PC-3 (cell line): ENCODE data around the gene HIRA. TPM values are rescaled to one million over a fixed set of nuclear protein-coding genes. Genes with fewer than 3 reads are reported as not detected.

ENCODE experiments used
- ATAC-seq: fragments of 200-7000 bp; cut with Tn5 transposase; 2 replicates; pipeline ENCODE4 v1.9.1; 2020; ENCODE audit warnings: mild to moderate bottlenecking, moderate library complexity
- BruUV-seq: library from RNA; stranded (reverse); fragments of 400-500 nt; replicated peaks from 2 replicates; lab custom pipeline; 2021; lab: Mats Ljungman, UMichigan
- CTCF ChIA-PET: fragments of 300-600 bp; sonication (Branson Sonifier 250); formaldehyde crosslinking; loops from one replicate; lab custom pipeline; 2022; ENCODE audit warnings: antibody characterized with exemption; lab: Charles Lee
- POLR2A ChIA-PET: fragments of 300-600 bp; sonication (Branson Sonifier 250); formaldehyde crosslinking; loops from one replicate; lab custom pipeline; 2022; ENCODE audit warnings: antibody characterized with exemption; ENCODE audit not compliant: unreplicated experiment; lab: Charles Lee
- DNase-seq: peaks from one replicate; pipeline ENCODE4 v3.0.0-alpha.2; 2015
- H2AFZ ChIP-seq: fragments of 300-600 bp; sonication (generic); 2 replicates; pipeline ENCODE4 v1.6.0; 2016; ENCODE audit warnings: antibody characterized with exemption, low read length
- H3F3A ChIP-seq: fragments of 300-600 bp; sonication (generic); one replicate; pipeline ENCODE4 v1.6.0; 2017; ENCODE audit warnings: antibody characterized with exemption, low read length, control low read depth, mild to moderate bottlenecking; ENCODE audit not compliant: unreplicated experiment
- H3K27ac ChIP-seq: fragments of 300-600 bp; sonication (generic); 2 replicates; pipeline ENCODE4 v1.5.1; 2016; ENCODE audit warnings: mild to moderate bottlenecking, low read length
- H3K27me3 ChIP-seq: fragments of 300-600 bp; sonication (generic); 2 replicates; pipeline ENCODE4 v1.6.1; 2016; ENCODE audit warnings: low read length, mixed read lengths
- H3K36me3 ChIP-seq: fragments of 300-600 bp; sonication (generic); 2 replicates; pipeline ENCODE4 v1.6.1; 2016; ENCODE audit warnings: low read depth, mixed run types, low read length, mixed read lengths
- H3K4me1 ChIP-seq: fragments of 300-600 bp; sonication (generic); 2 replicates; pipeline ENCODE4 v1.5.1; 2016; ENCODE audit warnings: low read length; ENCODE audit not compliant: insufficient read depth
- H3K4me2 ChIP-seq: fragments of 300-600 bp; sonication (generic); 2 replicates; pipeline ENCODE4 v1.6.0; 2016; ENCODE audit warnings: low read length
- H3K4me3 ChIP-seq: fragments of 300-600 bp; sonication (generic); 2 replicates; pipeline ENCODE4 v1.5.1; 2016; ENCODE audit warnings: mild to moderate bottlenecking, low read length, mixed read lengths
- H3K79me2 ChIP-seq: fragments of 300-600 bp; sonication (generic); 2 replicates; pipeline ENCODE4 v1.6.1; 2017; ENCODE audit warnings: low read length, mixed read lengths
- H3K9ac ChIP-seq: fragments of 300-600 bp; sonication (generic); 2 replicates; pipeline ENCODE4 v1.6.0; 2016; ENCODE audit warnings: mild to moderate bottlenecking, low read length
- H3K9me2 ChIP-seq: fragments of 300-600 bp; sonication (generic); replicated peaks from 2 replicates; pipeline ENCODE4 v1.6.1; 2016; ENCODE audit warnings: mixed run types, low read length, mixed read lengths
- H3K9me3 ChIP-seq: fragments of 300-600 bp; sonication (generic); 2 replicates; pipeline ENCODE4 v1.6.1; 2016; ENCODE audit warnings: low read length, mixed read lengths
- H4K20me1 ChIP-seq: fragments of 300-600 bp; sonication (generic); 2 replicates; pipeline ENCODE4 v1.6.1; 2016; ENCODE audit warnings: low read length, mixed read lengths
- CTCF ChIP-seq: fragments of 300-600 bp; sonication (generic); conservative IDR thresholded peaks from 2 replicates; pipeline ENCODE4 v1.5.1; 2017; ENCODE audit warnings: antibody characterized with exemption, low read depth, mild to moderate bottlenecking, low read length
- EZH2 ChIP-seq: fragments of 300-600 bp; sonication (generic); IDR thresholded peaks from one replicate; pipeline ENCODE4 v1.6.1; 2017; ENCODE audit warnings: antibody characterized with exemption, mild to moderate bottlenecking, low read length; ENCODE audit not compliant: unreplicated experiment
- EZH2phosphoT487 ChIP-seq: fragments of 300-600 bp; sonication (generic); IDR thresholded peaks from 2 replicates; pipeline ENCODE4 v1.6.1; 2018; ENCODE audit warnings: mild to moderate bottlenecking, antibody characterized with exemption, low read length, borderline replicate concordance
- intact Hi-C: fragments of 100-400 bp; cut with micrococcal nuclease; formaldehyde crosslinking; loops from 2 replicates; pipeline ENCODE4 v1.9.0; 2023
- total RNA-seq: library from RNA; depleted of rRNA; stranded (reverse); fragments of >200 nt; gene quantifications from 2 replicates; pipeline ENCODE4 v1.2.3, GENCODE V29; 2014

The HIRA gene
- total RNA-seq, 1 experiment from 2014 or later: 12.4 TPM

- intact Hi-C loops: no loop called here
- no peak overlapping the region for H2AFZ ChIP-seq
- no peaks in the 10 kb centered on the region for H3K4me1 ChIP-seq
- H3K4me3 ChIP-seq: no peak overlapping the region
- H3F3A ChIP-seq: no peaks in the 10 kb centered on the region
- no peak for TF ChIP-seq EZH2phosphoT487
- TF ChIP-seq CTCF: no peak
- TF ChIP-seq EZH2: no peak
- H4K20me1 ChIP-seq: no peaks in the 10 kb centered on the region
- no peaks in the 10 kb centered on the region for H3K9me2 ChIP-seq
- ATAC-seq (no peak), DNase-seq (no peak)
- peaks cover 34% of the 10 kb centered on the region; the same call in 1 of the 2 replicates for H3K36me3 ChIP-seq
- no peaks in the 10 kb centered on the region for H3K79me2 ChIP-seq
- H3K9ac ChIP-seq: no peak overlapping the region
- H3K27ac ChIP-seq: no peak overlapping the region
- H3K27me3 ChIP-seq: no peaks in the 10 kb centered on the region
- H3K4me2 ChIP-seq: no peak overlapping the region
- POLR2A ChIA-PET: no interaction called here
- CTCF ChIA-PET: no interaction called here
- no TSS peak for BruUV-seq
- H3K9me3 ChIP-seq: no peaks in the 10 kb centered on the region
Measured at GRCh38 chr22:19382240-19382639, 49.3 kb downstream of the HIRA start.

DNA sequence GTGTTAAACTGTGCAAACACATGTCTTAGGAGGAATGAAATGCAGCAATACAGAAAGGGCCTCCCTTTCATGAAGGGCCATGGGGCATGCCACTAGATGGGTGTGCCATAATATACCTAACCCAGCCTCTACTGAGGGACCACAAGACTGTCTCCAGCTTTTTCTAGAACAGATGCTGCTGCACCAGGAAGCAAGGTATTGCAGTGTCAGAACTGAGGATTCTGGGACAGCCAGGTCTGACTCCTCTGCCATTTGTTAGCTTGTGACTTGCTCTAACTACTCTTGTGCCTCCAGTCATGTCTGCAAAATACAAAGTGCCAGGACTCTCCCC, 53.2 kb downstream of the HIRA start:
- TF ChIP-seq CTCF (no peak), EZH2 (no peak), EZH2phosphoT487 (no peak)
- intact Hi-C loops: no loop called here
- DNase-seq: no peak
- Histone ChIP-seq H3K36me3 (peaks cover 26% of the 10 kb centered on the region; the same call in 1 of the 2 replicates), H3F3A (no peaks in the 10 kb centered on the region), H3K4me3 (no peak overlapping the region), H3K4me2 (no peak overlapping the region), H3K27ac (no peak overlapping the region), H3K4me1 (no peaks in the 10 kb centered on the region), H3K79me2 (no peaks in the 10 kb centered on the region), H3K9ac (no peak overlapping the region), H3K9me2 (no peaks in the 10 kb centered on the region), H2AFZ (no peak overlapping the region), H4K20me1 (no peaks in the 10 kb centered on the region), H3K9me3 (no peaks in the 10 kb centered on the region), H3K27me3 (no peaks in the 10 kb centered on the region)
- CTCF ChIA-PET: no interaction called here
- POLR2A ChIA-PET: no interaction called here
- ATAC-seq: no peak
- BruUV-seq: no TSS peak

DNA sequence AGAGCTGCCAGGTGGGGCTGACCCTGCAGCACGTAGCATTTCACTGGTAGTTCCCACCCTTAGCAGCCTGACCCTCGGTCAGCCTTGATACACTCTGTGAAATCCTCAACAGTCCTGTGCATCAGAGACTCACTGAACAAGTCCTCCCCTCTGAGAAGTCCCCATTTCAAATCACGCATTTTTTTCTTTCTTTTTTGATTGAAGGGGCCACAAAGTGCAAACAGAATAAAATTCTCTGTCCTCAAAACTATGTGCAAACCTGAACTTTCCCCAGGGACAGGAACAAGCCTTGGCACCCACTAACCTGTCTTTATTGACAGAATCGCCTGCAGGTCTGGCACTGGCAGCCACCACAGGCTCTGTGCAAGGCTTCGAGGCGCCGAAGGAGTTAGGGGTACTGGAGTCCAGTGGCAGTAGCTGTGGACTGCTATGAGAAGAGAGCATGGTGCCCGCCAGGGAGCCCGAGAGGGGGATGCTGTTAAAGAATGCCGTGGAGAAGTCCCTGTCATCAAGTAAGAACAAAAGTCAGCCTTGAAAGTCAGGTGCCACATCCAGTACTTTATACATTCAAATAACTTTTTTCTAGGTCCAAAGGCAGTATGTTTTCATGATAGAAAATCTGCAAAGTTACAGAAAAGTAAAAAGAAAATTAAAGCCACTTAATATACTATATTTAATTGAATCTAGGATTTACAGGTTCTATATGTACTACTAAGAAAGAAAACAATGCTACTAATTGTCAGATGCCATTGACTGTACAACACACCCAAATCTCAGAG, 53.8 kb downstream of the HIRA start:
- Histone ChIP-seq H4K20me1 (no peaks in the 10 kb centered on the region), H3K4me2 (no peak overlapping the region), H3K9me3 (no peaks in the 10 kb centered on the region), H3K27me3 (no peaks in the 10 kb centered on the region), H3K36me3 (peaks cover 23% of the 10 kb centered on the region; the same call in 1 of the 2 replicates), H3K9ac (no peak overlapping the region), H3F3A (no peaks in the 10 kb centered on the region), H3K27ac (no peak overlapping the region), H3K9me2 (no peaks in the 10 kb centered on the region), H2AFZ (no peak overlapping the region), H3K4me1 (no peaks in the 10 kb centered on the region), H3K79me2 (no peaks in the 10 kb centered on the region), H3K4me3 (no peak overlapping the region)
- TF ChIP-seq EZH2: no peak
- no peak for TF ChIP-seq CTCF
- no peak for TF ChIP-seq EZH2phosphoT487
- ChIA-PET POLR2A (no interaction called here), CTCF (no interaction called here)
- intact Hi-C loops: no loop called here
- BruUV-seq: no TSS peak
- DNase-seq (no peak), ATAC-seq (no peak)
